Memory B cell (primary cell): ENCODE measurements around the gene ZDHHC13.

ENCODE experiments used
- ATAC-seq: fragments of 150-1000 bp; cut with Tn5 transposase; 2 replicates; pipeline ENCODE4 v1.10.0; 2021; ENCODE audit warnings: low read depth, mild to moderate bottlenecking, moderate library complexity
- DNase-seq, 2 donors: peaks; one replicate each; pipeline ENCODE4 v3.0.0; 2022; ENCODE audit warnings: low spot score in 2 of 2
- H3K27ac Mint-ChIP-seq: one replicate; pipeline ENCODE4 v1.8.0; 2022; ENCODE audit warnings: mild to moderate bottlenecking, moderate library complexity, mixed read lengths
- H3K27me3 Mint-ChIP-seq: one replicate; pipeline ENCODE4 v1.8.0; 2022; ENCODE audit warnings: mixed read lengths
- H3K36me3 Mint-ChIP-seq: one replicate; pipeline ENCODE4 v1.8.0; 2022; ENCODE audit warnings: mild to moderate bottlenecking, mixed read lengths
- H3K4me1 Mint-ChIP-seq: one replicate; pipeline ENCODE4 v1.8.0; 2022; ENCODE audit warnings: mixed read lengths
- H3K4me3 Mint-ChIP-seq: one replicate; pipeline ENCODE4 v1.8.0; 2022; ENCODE audit warnings: mild to moderate bottlenecking, moderate library complexity, mixed read lengths
- H3K9me3 Mint-ChIP-seq: one replicate; pipeline ENCODE4 v1.8.0; 2022; ENCODE audit warnings: mixed read lengths

Gene ZDHHC13

GRCh38 chr11:19116971-19117759 lies at the start of gene ZDHHC13:
TSS of gene ZDHHC13 (plus strand) at chr11:19117168. CDS start at chr11:19117250, 82 bp downstream.
- H3K27ac Mint-ChIP-seq = peak within 1 kb of the TSS; percentile 96
- H3K4me1 Mint-ChIP-seq = peaks cover 38% of the 10 kb centered on the region
- peaks cover 4% of the 10 kb centered on the region for H3K36me3 Mint-ChIP-seq
- DNase-seq (peak; percentile 86 to 89), ATAC-seq (peak; percentile 96)
- H3K4me3 Mint-ChIP-seq = peak within 1 kb of the TSS; percentile 91
- no peaks in the 10 kb centered on the region for H3K9me3 Mint-ChIP-seq
- H3K27me3 Mint-ChIP-seq = no peaks in the 10 kb centered on the region

- ATAC-seq (peak; percentile 88), DNase-seq (peak; percentile 18 to 23)
- Mint-ChIP-seq H3K4me1 (peaks cover 3% of the 10 kb centered on the region), H3K4me3 (peak overlapping the region; percentile 9), H3K36me3 (peaks cover 1% of the 10 kb centered on the region), H3K9me3 (peaks cover 12% of the 10 kb centered on the region), H3K27ac (no peak overlapping the region), H3K27me3 (peaks cover 19% of the 10 kb centered on the region)
Measured at GRCh38 chr11:19071255-19071654, 45.7 kb upstream of the ZDHHC13 start.

GRCh38 chr11:19072464-19072863 lies 44.5 kb upstream of the ZDHHC13 start:
- no peaks in the 10 kb centered on the region for H3K36me3 Mint-ChIP-seq
- H3K27me3 Mint-ChIP-seq = peaks cover 15% of the 10 kb centered on the region
- H3K9me3 Mint-ChIP-seq = peaks cover 12% of the 10 kb centered on the region
- no peak overlapping the region for H3K4me3 Mint-ChIP-seq
- DNase-seq (no peak), ATAC-seq (no peak)
- H3K27ac Mint-ChIP-seq = no peak overlapping the region
- peaks cover 3% of the 10 kb centered on the region for H3K4me1 Mint-ChIP-seq

- Mint-ChIP-seq H3K4me1 (peaks cover 3% of the 10 kb centered on the region), H3K36me3 (no peaks in the 10 kb centered on the region), H3K9me3 (peaks cover 9% of the 10 kb centered on the region), H3K27me3 (peaks cover 9% of the 10 kb centered on the region), H3K27ac (no peak overlapping the region), H3K4me3 (no peak overlapping the region)
- DNase-seq = no peak
- ATAC-seq = no peak
Measured at GRCh38 chr11:19073454-19074415, 43.2 kb upstream of the ZDHHC13 start.

GRCh38 chr11:19075636-19076035 lies 41.3 kb upstream of the ZDHHC13 start:
- H3K36me3 Mint-ChIP-seq = no peaks in the 10 kb centered on the region
- H3K27ac Mint-ChIP-seq = no peak overlapping the region
- H3K27me3 Mint-ChIP-seq = peaks cover 2% of the 10 kb centered on the region
- H3K4me1 Mint-ChIP-seq = peaks cover 3% of the 10 kb centered on the region
- DNase-seq (no peak), ATAC-seq (no peak)
- no peak overlapping the region for H3K4me3 Mint-ChIP-seq
- no peaks in the 10 kb centered on the region for H3K9me3 Mint-ChIP-seq

- ATAC-seq = peak; percentile 59
Measured at GRCh38 chr11:19076744-19077589, 40.0 kb upstream of the ZDHHC13 start.

GRCh38 chr11:19077965-19078364 lies 39.0 kb upstream of the ZDHHC13 start:
- peaks cover 2% of the 10 kb centered on the region for H3K27me3 Mint-ChIP-seq
- H3K9me3 Mint-ChIP-seq = no peaks in the 10 kb centered on the region
- no peak overlapping the region for H3K27ac Mint-ChIP-seq
- H3K36me3 Mint-ChIP-seq = no peaks in the 10 kb centered on the region
- no peak overlapping the region for H3K4me3 Mint-ChIP-seq
- H3K4me1 Mint-ChIP-seq = no peaks in the 10 kb centered on the region
- ATAC-seq = no peak
- no peak for DNase-seq

More at GRCh38 chr11:19076744-19077589, 40.0 kb upstream of the ZDHHC13 start:
- Mint-ChIP-seq H3K4me1 (no peaks in the 10 kb centered on the region), H3K36me3 (no peaks in the 10 kb centered on the region), H3K4me3 (no peak overlapping the region), H3K27me3 (peaks cover 2% of the 10 kb centered on the region), H3K9me3 (no peaks in the 10 kb centered on the region), H3K27ac (no peak overlapping the region)
- DNase-seq = peak; percentile 47 to 66

GRCh38 chr11:19079643-19080440 lies 37.1 kb upstream of the ZDHHC13 start:
- DNase-seq (no peak), ATAC-seq (no peak)
- H3K27me3 Mint-ChIP-seq = peaks cover 4% of the 10 kb centered on the region
- no peak overlapping the region for H3K4me3 Mint-ChIP-seq
- no peak overlapping the region for H3K27ac Mint-ChIP-seq
- no peaks in the 10 kb centered on the region for H3K4me1 Mint-ChIP-seq
- H3K9me3 Mint-ChIP-seq = no peaks in the 10 kb centered on the region
- no peaks in the 10 kb centered on the region for H3K36me3 Mint-ChIP-seq

- no peak for ATAC-seq
- Mint-ChIP-seq H3K36me3 (no peaks in the 10 kb centered on the region), H3K27ac (no peak overlapping the region), H3K27me3 (peaks cover 4% of the 10 kb centered on the region), H3K4me3 (no peak overlapping the region), H3K9me3 (no peaks in the 10 kb centered on the region), H3K4me1 (no peaks in the 10 kb centered on the region)
- DNase-seq = no peak
Measured at GRCh38 chr11:19080579-19080993, 36.4 kb upstream of the ZDHHC13 start.

- no peaks in the 10 kb centered on the region for H3K4me1 Mint-ChIP-seq
- ATAC-seq (no peak), DNase-seq (no peak)
- H3K9me3 Mint-ChIP-seq = peaks cover 2% of the 10 kb centered on the region
- H3K27ac Mint-ChIP-seq = no peak overlapping the region
- H3K27me3 Mint-ChIP-seq = peaks cover 9% of the 10 kb centered on the region
- H3K36me3 Mint-ChIP-seq = peaks cover 3% of the 10 kb centered on the region
- no peak overlapping the region for H3K4me3 Mint-ChIP-seq
Measured at GRCh38 chr11:19083166-19083565, 33.8 kb upstream of the ZDHHC13 start.

GRCh38 chr11:19084661-19085315 lies 32.2 kb upstream of the ZDHHC13 start:
- Mint-ChIP-seq H3K9me3 (peaks cover 2% of the 10 kb centered on the region), H3K36me3 (peaks cover 3% of the 10 kb centered on the region), H3K4me3 (no peak overlapping the region), H3K27me3 (peaks cover 12% of the 10 kb centered on the region), H3K27ac (no peak overlapping the region), H3K4me1 (no peaks in the 10 kb centered on the region)
- DNase-seq (no peak), ATAC-seq (no peak)

- DNase-seq (no peak), ATAC-seq (no peak)
- Mint-ChIP-seq H3K9me3 (peaks cover 2% of the 10 kb centered on the region), H3K27ac (no peak overlapping the region), H3K36me3 (peaks cover 3% of the 10 kb centered on the region), H3K4me1 (no peaks in the 10 kb centered on the region), H3K27me3 (peaks cover 15% of the 10 kb centered on the region), H3K4me3 (no peak overlapping the region)
Measured at GRCh38 chr11:19087658-19088057, 29.3 kb upstream of the ZDHHC13 start.
